ENCODE data around the gene FOXD1.

DNA sequence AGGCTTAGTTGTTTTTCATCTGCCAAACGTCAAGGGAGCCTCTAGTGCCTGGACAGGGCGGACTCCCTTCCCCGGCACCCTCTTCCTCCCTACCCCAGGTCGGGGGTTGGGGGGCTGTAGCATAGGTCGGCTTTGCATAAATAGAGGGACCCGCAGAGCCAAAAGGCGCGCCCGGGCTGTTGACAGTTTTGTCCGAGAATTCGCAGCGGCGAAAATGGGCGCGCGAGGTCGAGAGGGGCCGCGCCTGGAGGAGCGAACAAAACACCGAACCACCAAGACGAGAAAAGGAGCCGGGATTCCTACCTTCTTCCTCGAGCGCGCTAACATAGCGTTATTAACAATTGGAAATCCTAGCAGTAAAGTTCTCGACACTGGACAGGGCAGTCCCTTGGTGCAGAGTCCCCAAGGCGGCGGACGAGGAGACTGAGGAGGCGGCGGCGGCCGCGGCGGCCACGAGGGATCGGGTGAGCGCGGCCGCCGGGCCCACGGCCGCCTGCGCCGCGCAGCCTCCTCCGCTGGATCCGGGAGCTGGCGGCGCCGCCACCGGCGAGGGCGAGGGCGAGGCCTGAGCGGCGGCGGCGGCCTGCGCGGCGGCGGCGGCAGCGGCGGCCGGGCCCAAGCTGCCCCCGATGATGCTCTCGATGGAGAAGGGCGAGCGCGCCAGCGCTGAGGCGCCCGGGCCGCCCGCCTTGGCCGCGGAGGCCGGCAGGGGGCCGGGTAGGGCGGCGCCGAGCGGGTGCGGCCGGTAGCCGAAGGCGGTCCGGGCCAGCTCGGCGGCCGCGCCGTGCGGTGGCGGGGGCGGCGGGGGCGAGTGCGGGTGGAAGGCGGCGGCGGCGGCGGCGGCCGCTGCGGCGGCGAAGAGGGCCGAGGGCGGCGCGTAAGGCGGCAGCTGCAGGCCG lies 1.7 kb downstream of the FOXD1 start:
- TF ChIP-seq, protein P1, sequence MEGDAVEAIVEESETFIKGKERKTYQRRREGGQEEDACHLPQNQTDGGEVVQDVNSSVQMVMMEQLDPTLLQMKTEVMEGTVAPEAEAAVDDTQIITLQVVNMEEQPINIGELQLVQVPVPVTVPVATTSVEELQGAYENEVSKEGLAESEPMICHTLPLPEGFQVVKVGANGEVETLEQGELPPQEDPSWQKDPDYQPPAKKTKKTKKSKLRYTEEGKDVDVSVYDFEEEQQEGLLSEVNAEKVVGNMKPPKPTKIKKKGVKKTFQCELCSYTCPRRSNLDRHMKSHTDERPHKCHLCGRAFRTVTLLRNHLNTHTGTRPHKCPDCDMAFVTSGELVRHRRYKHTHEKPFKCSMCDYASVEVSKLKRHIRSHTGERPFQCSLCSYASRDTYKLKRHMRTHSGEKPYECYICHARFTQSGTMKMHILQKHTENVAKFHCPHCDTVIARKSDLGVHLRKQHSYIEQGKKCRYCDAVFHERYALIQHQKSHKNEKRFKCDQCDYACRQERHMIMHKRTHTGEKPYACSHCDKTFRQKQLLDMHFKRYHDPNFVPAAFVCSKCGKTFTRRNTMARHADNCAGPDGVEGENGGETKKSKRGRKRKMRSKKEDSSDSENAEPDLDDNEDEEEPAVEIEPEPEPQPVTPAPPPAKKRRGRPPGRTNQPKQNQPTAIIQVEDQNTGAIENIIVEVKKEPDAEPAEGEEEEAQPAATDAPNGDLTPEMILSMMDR (IDR thresholded peaks at IDR 0.05) = no peak
- TF ChIP-seq POLR2A (IDR thresholded peaks at IDR 0.05) (no peak), EP300 (IDR thresholded peaks at IDR 0.05) (no peak)
